ENCODE measurements around the gene UBE2N.
"Not testable (repeated sequence)": the region's sequence is repeated elsewhere in the genome, so short reads cannot be mapped to it uniquely, and the experiment has no call there.

UBE2N gene

GRCh38 chr12:93447555-93448290 lies 6.0 kb upstream of the UBE2N start:
- DNase-seq (ENCODE audit: low read depth in 2 of 3, low spot score in 2 of 3) = no peak

DNA sequence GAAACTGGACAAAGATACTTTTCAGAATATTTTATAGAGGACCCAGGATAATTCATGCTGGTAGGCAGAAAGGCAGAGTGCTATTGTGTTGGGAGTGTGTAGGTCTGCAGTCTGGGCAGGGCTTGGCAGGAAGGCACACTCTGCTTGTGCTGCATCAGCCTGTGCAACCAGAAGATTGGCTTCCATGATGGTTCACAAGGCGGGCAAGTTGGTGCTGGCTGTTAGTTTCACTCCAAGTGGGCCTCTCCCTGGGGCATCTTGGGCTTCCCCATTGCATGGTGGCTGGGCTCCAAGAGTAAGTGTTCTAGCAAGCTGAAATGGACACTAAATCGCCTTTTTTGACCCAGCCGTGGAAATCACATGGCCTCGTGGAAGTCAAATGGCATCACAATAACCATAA lies 1.8 kb upstream of the UBE2N start:
- DNase-seq (ENCODE audit: low read depth in 2 of 3, low spot score in 2 of 3) = no peak

DNA sequence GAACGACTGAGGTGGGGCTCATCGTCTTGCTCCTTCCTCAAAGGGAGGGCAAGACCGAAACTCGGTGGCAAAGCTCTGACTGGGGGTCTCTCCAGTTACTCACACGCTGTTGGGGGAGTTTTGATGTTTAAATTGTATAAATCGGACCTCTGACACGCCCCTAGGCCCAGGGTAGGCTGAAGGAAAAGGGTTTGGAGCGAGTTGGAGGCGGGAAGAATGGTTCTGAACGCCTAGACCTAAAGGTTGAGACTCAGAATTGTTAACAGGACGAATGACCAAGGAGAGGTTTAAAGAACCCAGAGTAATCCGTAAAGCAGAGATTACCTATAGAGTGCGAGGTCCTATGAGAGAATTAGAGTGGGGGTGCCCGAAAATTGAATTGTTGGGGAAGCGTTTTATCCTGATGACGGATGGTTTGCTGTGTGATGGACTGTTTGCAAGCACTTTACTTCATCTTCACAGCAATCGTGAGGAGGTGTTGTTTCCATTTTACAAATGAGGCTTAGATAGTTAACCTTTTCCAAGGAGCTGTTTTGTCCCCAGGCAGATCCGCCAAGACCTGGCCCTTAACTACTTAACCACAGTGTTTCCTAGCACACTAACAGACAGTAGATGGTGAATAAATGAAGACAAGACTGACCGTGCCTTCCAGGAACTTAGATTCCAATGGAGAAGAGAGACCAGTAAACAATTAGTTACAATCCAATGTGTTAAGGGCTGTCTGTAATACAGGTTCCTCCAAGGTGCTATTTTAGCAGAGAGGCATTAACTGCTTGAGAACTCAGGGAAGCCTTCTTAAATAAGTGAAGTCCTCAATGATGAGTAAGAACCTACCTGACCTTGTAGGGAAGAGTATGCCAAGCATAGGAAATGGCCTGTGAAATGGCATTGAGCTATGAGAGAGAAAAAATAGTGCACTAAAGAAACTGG lies 929 bp upstream of the UBE2N start:
- DNase-seq (ENCODE audit: low read depth in 2 of 3, low spot score in 2 of 3) = no peak

DNA sequence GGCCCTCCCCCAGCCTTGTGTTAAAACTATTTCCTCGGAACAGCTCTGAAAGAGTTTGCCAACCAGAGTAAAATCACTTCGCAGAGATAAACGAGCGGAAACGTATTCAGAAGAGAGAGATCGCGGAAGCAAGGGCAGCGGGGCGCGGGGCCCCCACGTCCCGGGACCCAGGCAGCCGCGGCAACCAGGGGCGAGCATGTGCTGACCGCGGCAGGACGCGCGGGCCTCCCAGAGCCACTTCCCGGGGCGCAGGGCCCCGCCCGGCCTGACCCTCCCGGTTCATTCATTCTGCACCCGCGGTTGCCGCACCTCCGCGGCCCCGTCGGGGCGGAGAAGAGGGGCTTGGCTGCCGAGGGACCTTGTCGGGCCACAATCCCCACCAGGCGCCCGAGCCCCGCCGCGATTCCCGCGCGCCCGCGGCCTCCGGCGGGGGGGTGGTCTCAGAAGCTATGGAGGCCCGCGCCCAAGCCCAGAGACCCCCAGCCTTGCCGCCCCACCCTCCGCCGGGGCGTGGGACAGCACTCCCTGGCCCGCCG lies 598 bp downstream of the UBE2N start:
- DNase-seq (ENCODE audit: low read depth in 2 of 3, low spot score in 2 of 3) = peak in 2 of 3 experiments; percentile 22

- DNase-seq (ENCODE audit: low read depth in 2 of 3, low spot score in 2 of 3) = no peak
These were observed 1.5 kb downstream of the UBE2N start for GRCh38 chr12:93440043-93440835.

DNA sequence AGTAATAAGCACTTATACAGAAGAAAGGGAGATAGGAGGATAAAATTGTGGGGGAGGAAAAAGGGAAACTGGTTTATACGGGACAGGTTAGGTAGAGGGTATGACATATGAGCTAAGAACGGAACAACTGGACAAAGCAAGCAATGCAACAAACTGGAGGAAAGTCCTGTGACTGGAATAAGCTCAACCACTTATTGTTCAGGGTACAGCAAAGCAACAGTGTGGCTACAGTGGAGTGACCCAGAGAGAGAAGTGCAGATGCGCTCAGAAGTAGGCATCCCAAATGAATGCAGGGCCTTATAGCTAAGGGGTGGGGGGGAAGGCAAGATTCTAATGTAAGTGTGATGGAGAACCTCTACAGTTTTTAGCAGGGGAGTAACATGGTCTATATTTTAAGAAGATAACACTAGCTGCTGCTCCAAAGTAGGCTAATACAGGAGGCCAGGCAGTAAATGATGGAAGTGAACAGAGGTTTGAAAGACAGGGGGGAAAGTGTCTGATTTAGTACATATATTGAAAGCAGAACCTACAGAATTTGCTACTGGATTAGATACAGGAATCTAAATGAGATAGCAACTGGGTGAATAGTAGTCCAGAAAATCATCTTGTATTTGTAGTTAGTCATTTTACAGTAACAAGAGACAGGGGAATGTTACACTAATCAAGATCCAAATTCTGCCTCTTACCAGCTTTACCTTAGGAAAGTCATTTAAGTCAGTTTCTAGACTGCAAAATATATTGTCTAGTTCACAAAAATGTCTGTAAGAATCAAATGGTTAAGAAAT lies 3.3 kb downstream of the UBE2N start:
- DNase-seq (ENCODE audit: low read depth in 2 of 3, low spot score in 2 of 3) = no peak

- no peak for DNase-seq (ENCODE audit: low read depth in 2 of 3, low spot score in 2 of 3)
These were observed 7.4 kb downstream of the UBE2N start for GRCh38 chr12:93434256-93434865.

- DNase-seq (ENCODE audit: low read depth in 2 of 3, low spot score in 2 of 3) = not testable (repeated sequence)
These were observed 9.7 kb downstream of the UBE2N start for GRCh38 chr12:93432031-93432430.

- no peak for DNase-seq (ENCODE audit: low read depth in 2 of 3, low spot score in 2 of 3)
These were observed 11.5 kb downstream of the UBE2N start for GRCh38 chr12:93430280-93430679.

GRCh38 chr12:93429852-93430251 lies 11.9 kb downstream of the UBE2N start:
- DNase-seq (ENCODE audit: low read depth in 2 of 3, low spot score in 2 of 3) = no peak

- DNase-seq (ENCODE audit: low read depth in 2 of 3, low spot score in 2 of 3) = no peak
These were observed 12.3 kb downstream of the UBE2N start for GRCh38 chr12:93429448-93429847.

- no peak for DNase-seq (ENCODE audit: low read depth in 2 of 3, low spot score in 2 of 3)
These were observed 13.8 kb downstream of the UBE2N start for GRCh38 chr12:93427779-93428564.

GRCh38 chr12:93426412-93426805 lies 15.3 kb downstream of the UBE2N start:
- no peak for DNase-seq (ENCODE audit: low read depth in 2 of 3, low spot score in 2 of 3)

DNA sequence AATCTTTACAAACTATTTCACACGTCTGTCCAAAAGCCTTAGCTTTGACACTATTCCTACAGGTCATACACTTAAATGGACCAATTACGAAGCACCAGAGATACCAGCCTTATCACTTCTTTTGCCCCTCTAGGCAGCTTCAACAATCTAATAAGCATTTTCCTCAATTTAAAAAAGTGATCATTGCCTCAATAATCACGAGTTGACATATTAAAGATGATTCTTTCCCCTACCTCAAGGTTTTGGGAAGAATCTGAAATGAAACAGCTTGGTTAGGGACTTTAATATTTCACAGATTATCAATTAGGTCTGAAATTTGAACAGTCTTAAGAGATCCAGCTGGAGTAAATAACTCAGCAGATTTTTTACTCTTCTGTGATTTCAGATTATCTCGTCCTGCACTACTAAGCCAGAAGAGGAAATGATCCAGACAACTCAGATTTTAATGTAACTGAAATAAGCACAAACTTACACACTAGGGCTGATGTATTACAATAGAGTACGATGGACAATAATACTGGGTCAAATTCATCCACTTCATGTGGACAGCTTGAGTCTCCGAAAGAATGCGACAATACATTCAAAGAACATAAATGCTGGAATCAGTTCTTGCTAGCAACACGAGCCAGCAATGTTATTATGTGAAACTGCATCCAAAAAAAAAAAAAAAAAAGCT lies 15.9 kb downstream of the UBE2N start:
- no peak for DNase-seq (ENCODE audit: low read depth in 2 of 3, low spot score in 2 of 3)

DNA sequence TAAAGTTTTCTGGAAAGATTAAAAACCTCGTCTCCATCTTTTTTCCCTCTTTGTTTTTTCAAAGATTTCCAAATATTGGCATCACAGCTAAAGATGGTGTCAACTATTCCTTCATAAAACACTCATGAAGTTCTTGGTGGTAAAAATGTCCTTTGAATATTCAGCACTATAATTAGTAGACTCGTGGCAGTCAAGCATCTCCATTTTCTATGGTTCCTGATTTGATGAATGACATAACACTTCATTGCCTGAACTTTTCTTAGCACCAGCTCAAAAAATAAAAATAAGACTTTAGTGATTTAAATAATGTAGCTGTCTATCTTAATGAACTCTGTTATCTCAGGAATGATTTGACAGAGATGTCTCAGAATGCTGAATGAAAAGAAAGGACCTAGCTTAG lies 19.7 kb downstream of the UBE2N start:
- DNase-seq (ENCODE audit: low read depth in 2 of 3, low spot score in 2 of 3) = no peak

DNA sequence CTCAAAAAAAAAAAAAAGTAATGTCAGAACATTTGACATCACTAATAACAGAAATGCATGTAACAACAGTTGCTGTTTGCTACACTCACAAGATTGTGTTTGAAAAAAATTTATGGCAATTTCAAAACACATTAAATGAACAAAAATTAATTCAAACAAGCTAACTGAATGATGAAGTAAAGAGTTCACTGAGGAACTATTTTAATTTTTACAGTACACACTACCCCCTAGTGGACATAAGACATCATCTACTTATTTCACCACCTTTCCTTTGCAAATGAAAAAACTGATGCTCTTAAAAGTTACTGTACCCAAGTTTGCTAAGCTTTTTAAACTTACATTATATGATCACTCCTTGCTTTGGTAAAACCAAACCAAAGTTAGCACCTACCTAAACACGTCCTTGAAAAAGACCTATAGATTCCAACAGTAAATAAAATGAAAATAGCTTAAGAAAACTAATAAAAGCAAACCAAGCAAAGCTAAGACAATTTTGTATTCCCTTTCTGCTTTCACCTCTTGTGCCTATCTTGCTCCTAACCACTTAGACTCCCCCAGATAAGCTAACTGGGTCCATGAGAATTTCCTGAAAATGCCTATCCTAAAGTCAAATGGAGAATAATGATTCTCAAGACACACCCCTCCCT lies 22.2 kb downstream of the UBE2N start:
- DNase-seq (ENCODE audit: low read depth in 2 of 3, low spot score in 2 of 3) = no peak

GRCh38 chr12:93417967-93418480 lies 23.7 kb downstream of the UBE2N start:
- DNase-seq (ENCODE audit: low read depth in 2 of 3, low spot score in 2 of 3) = no peak
